Endothelial cell of umbilical vein (primary cell): Measurements from ENCODE around the gene PNPLA7. TPM values are rescaled to one million over a fixed set of nuclear protein-coding genes. Genes with fewer than 3 reads are reported as not detected.

ENCODE experiments used
- BruUV-seq: library from RNA; stranded (reverse); fragments of 400-500 nt; replicated peaks from 2 replicates; lab custom pipeline; 2021; lab: Mats Ljungman, UMichigan
- CTCF ChIA-PET: fragments of 300-600, 350-600 bp; sonication (Branson Sonifier 250); formaldehyde crosslinking; loops from one replicate; lab custom pipeline; 2021; ENCODE audit warnings: antibody characterized with exemption, inconsistent platforms; lab: Charles Lee
- POLR2A ChIA-PET: fragments of 300-600, 350-600 bp; sonication (Branson Sonifier 250); formaldehyde crosslinking; loops from one replicate; lab custom pipeline; 2021; ENCODE audit warnings: antibody characterized with exemption, inconsistent platforms; lab: Charles Lee
- DNase-seq: peaks from one replicate; pipeline ENCODE4 v3.0.0-alpha.2; 2011; ENCODE audit warnings: low read depth, low spot score
- FAIRE-seq: peaks from 2 replicates; lab custom pipeline; 2011; peaks lifted over from hg19 to GRCh38; lab: Jason Lieb, UNC
- H2AFZ ChIP-seq: 2 replicates; pipeline ENCODE4 v1.6.0; 2012; ENCODE audit warnings: low read depth, low read length, control low read depth, inconsistent platforms
- H3K27ac ChIP-seq: 2 replicates; pipeline ENCODE4 v1.5.1; 2011; ENCODE audit warnings: low read depth, mild to moderate bottlenecking, control low read depth, low read length, moderate library complexity; ENCODE audit not compliant: insufficient read depth
- H3K27me3 ChIP-seq, 2 experiments: 2 replicates each; pipeline versions ENCODE4 v1.6.0 to v1.6.1; 2011; ENCODE audit warnings: low read length in 2 of 2, mixed read lengths in 1 of 2; ENCODE audit not compliant: control insufficient read depth in 2 of 2, insufficient read depth in 2 of 2
- H3K36me3 ChIP-seq, 2 experiments: 2 replicates in 1 of 2; 3 replicates in 1 of 2; pipeline ENCODE4 v1.5.1; 2011; ENCODE audit warnings: low read length in 2 of 2, mild to moderate bottlenecking in 1 of 2, moderate library complexity in 1 of 2; ENCODE audit not compliant: control insufficient read depth in 2 of 2, insufficient read depth in 2 of 2; ENCODE audit errors: extremely low read depth in 1 of 2
- H3K4me1 ChIP-seq: 3 replicates; pipeline ENCODE4 v1.5.1; 2011; ENCODE audit warnings: mild to moderate bottlenecking, low read length; ENCODE audit not compliant: control insufficient read depth, insufficient read depth; ENCODE audit errors: extremely low read depth
- H3K4me2 ChIP-seq: 2 replicates; pipeline ENCODE4 v1.6.1; 2011; ENCODE audit warnings: low read length, control low read depth, mixed read lengths; ENCODE audit not compliant: insufficient read depth
- H3K4me3 ChIP-seq, 3 experiments: fragments of 200-600 bp in 1 of 3; sonication (generic), shearing (Covaris generic) in 1 of 3; replicated peaks in 1 of 3; 2 replicates each; pipeline ENCODE4 v1.5.1; 2011 to 2016; ENCODE audit warnings: control low read depth in 3 of 3, low read length in 3 of 3, mild to moderate bottlenecking in 2 of 3, inconsistent platforms in 1 of 3, low read depth in 1 of 3, moderate library complexity in 1 of 3; ENCODE audit not compliant: insufficient read depth in 1 of 3
- H3K79me2 ChIP-seq: 2 replicates; pipeline ENCODE4 v1.6.0; 2012; ENCODE audit warnings: low read length, inconsistent platforms; ENCODE audit not compliant: control insufficient read depth, insufficient read depth
- H3K9ac ChIP-seq: replicated peaks from 2 replicates; pipeline ENCODE3; 2011; ENCODE audit warnings: low read length, control low read depth; ENCODE audit not compliant: insufficient read depth; ENCODE audit errors: extremely low read depth
- H3K9me1 ChIP-seq: replicated peaks from 3 replicates; pipeline ENCODE4 v1.6.0; 2011; ENCODE audit warnings: mild to moderate bottlenecking, low read length; ENCODE audit not compliant: control insufficient read depth, insufficient read depth; ENCODE audit errors: extremely low read depth
- H3K9me3 ChIP-seq: replicated peaks from 2 replicates; pipeline ENCODE4 v1.5.1; 2012; ENCODE audit warnings: low read length, inconsistent platforms; ENCODE audit not compliant: control insufficient read depth, insufficient read depth
- H4K20me1 ChIP-seq: replicated peaks from 2 replicates; pipeline ENCODE3; 2011; ENCODE audit warnings: mild to moderate bottlenecking, low read length; ENCODE audit not compliant: control insufficient read depth, insufficient read depth; ENCODE audit errors: extremely low read depth
- EZH2 ChIP-seq: IDR thresholded peaks from 2 replicates; pipeline ENCODE4 v1.6.1; 2012; ENCODE audit warnings: borderline replicate concordance, low read depth, mild to moderate bottlenecking, moderate library complexity, low read length, inconsistent platforms; ENCODE audit not compliant: severe bottlenecking
- FOS ChIP-seq: IDR thresholded peaks from 2 replicates; pipeline ENCODE4 v1.6.1; 2011; ENCODE audit warnings: mild to moderate bottlenecking, low read length, moderate library complexity, borderline replicate concordance; ENCODE audit not compliant: insufficient read depth
- GATA2 ChIP-seq: IDR thresholded peaks from 2 replicates; pipeline ENCODE4 v1.7.0; 2011; ENCODE audit warnings: low read depth, mild to moderate bottlenecking, moderate library complexity, mixed read lengths, low read length; ENCODE audit not compliant: insufficient read length, insufficient read depth
- JUN ChIP-seq: IDR thresholded peaks from 2 replicates; pipeline ENCODE4 v1.6.1; 2011; ENCODE audit warnings: borderline replicate concordance, low read depth; ENCODE audit not compliant: insufficient read length, insufficient read depth
- MYC ChIP-seq: IDR thresholded peaks from one replicate; pipeline ENCODE4 v1.6.1; 2011; ENCODE audit warnings: mild to moderate bottlenecking, low read depth, low read length
- POLR2A ChIP-seq: IDR thresholded peaks from 2 replicates; pipeline ENCODE4 v1.6.1; 2012; ENCODE audit warnings: low read depth, mild to moderate bottlenecking, control low read depth, low read length
- POLR2AphosphoS5 ChIP-seq: IDR thresholded peaks from 2 replicates; pipeline ENCODE4 v1.6.1; 2012; ENCODE audit warnings: low read depth, mild to moderate bottlenecking, control low read depth, low read length, moderate library complexity; ENCODE audit not compliant: insufficient read depth
- dilution Hi-C: fragments of 300-500 bp; cut with MboI; formaldehyde crosslinking; loops from one replicate; pipeline ENCODE4 v1.15.0; 2019; ENCODE audit warnings: low sequenced_read_pairs; ENCODE audit not compliant: extremely low pct_ligation_motif_present
- intact Hi-C: fragments of 100-400 bp; cut with micrococcal nuclease; formaldehyde crosslinking; loops from one replicate; pipeline ENCODE4 v1.10.0; 2022
- polyA plus RNA-seq, 4 experiments: library from polyadenylated mRNA; depleted of rRNA in 3 of 4; stranded (reverse) in 3 of 4; unstranded in 1 of 4; fragments of >200 nt; gene quantifications; 2 replicates each; pipeline versions ENCODE4 v1.2.1 to v1.2.3, GENCODE V29; 2011 to 2012; ENCODE audit warnings: missing spikeins in 1 of 4
- total RNA-seq: library from RNA; stranded (reverse); gene quantifications from 2 replicates; pipeline ENCODE4 v1.2.3, GENCODE V29; 2021
- TF ChIP-seq, protein P1 (sequence below), 2 donors: IDR thresholded peaks; 1 replicate in 1 of 2; 2 replicates in 1 of 2; pipeline ENCODE4 v1.5.1; 2011; ENCODE audit warnings: low read length in 2 of 2, mild to moderate bottlenecking in 2 of 2, moderate library complexity in 2 of 2, control low read depth in 1 of 2, inconsistent platforms in 1 of 2, low read depth in 1 of 2; ENCODE audit not compliant: insufficient read depth in 1 of 2; ENCODE audit errors: extremely low read depth in 1 of 2
- TF ChIP-seq, protein P2 (sequence below): IDR thresholded peaks from 2 replicates; pipeline ENCODE4 v1.6.1; 2011; ENCODE audit not compliant: insufficient read depth, insufficient read length

Gene PNPLA7
- total and polyA plus RNA-seq, 2 donors (not counting 3 experiments of a cell fraction or from before 2014, with no cell fraction given), result 1.0 to 1.9 TPM

DNA sequence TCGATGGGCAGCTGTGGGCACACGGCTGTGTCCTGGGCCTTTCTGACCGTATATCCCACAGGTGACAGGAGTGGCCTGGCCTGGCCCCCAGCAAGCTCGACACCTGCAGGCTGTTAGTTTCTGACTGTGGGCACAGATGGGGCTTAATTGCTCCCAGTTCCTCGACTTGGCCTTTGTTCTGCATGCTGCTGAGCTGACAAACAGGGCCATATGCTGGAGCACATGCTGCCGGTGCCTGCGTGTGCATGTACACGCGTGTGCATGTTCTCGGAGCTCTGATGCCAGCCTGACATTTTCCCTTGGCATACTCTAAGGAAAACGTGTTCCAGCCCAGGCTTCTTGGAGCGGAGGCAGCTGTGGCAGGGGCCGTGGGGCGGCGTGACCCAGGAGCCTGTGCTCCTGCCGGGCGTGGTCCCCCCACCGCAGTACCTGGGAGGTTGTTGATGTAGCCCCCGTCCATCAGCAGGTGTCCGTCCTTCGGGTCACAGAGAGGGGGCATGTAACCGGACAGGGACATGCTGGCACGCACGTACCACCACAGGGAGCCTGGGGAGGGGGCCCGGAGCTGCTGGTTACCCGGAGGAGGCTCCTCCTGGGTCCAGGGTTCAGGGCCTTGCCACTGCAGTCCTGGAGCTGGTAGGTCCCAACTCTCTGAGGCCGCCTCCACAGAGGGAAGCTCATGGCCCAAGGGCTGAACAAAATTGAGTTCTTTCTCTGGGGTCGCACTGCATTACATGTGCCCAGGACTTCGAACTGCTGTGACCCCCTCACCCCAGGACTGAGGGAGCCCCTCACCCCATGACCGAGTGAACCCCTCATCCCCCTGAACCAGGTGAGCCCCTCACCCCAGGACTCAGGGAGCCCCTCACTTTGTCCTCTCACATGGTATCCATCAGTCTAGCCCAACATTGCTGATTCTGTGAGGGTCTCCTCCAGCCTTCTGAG is 86.9 kb downstream of the PNPLA7 start:
- Histone ChIP-seq H3K4me3 (no peak overlapping the region), H3K9me3 (no peaks in the 10 kb centered on the region), H3K79me2 (peaks cover 4% of the 10 kb centered on the region), H3K4me1 (peaks cover 4% of the 10 kb centered on the region), H2AFZ (no peak overlapping the region), H4K20me1 (no peaks in the 10 kb centered on the region), H3K9me1 (no peaks in the 10 kb centered on the region), H3K27me3 (no peaks in the 10 kb centered on the region), H3K36me3 (no peaks in the 10 kb centered on the region), H3K9ac (no peak overlapping the region), H3K27ac (no peak overlapping the region), H3K4me2 (no peak overlapping the region)
- DNase-seq (no peak), FAIRE-seq (no peak)
- TF ChIP-seq EZH2, result no peak
- TF ChIP-seq FOS, result no peak
- TF ChIP-seq JUN, result no peak
- BruUV-seq, result no TSS peak
- intact Hi-C loops, result no loop called here
- dilution Hi-C loops, result no loop called here
- POLR2A ChIA-PET, result no interaction called here
- CTCF ChIA-PET, result interaction anchor here (0.6 to 1.2 kb wide), 2 partner anchors 72 to 110 kb away, joined by 3 to 4 read pairs; no protein-coding TSS in a partner anchor

DNA sequence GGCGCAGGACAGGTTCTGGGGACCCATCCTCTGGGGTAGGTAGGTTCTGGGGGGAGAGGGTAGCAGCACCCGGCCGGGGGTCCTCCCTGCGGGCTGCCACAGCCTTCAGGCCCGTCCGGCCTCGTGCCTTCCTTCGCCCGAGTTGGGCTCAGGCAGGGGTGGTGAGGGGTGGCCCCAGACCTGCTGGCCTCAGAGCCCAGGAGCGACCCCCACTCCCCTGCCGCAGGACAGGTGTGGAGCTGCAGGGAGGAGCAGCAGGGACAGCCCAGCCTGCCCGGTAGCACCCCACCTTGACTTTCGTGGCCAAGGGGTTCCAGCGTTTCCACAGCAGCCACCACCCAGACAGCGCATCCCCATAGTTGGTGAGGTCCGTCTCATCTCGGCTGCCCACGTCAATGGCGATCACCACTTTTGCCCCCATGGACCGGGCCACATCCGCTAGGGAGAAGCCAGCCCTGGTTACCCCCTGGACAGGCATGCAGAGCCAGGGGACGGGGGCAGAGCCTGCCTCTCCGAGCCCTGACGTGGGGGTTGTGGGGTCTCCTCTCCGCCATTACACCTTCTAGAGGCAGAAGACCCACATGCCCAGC is 87.7 kb downstream of the PNPLA7 start:
- no peaks in the 10 kb centered on the region for H3K9me3 ChIP-seq
- CTCF ChIA-PET, result interaction anchor here (1.2 kb wide), 1 partner anchor 73 kb away, joined by 3 read pairs; no protein-coding TSS in a partner anchor
- no peaks in the 10 kb centered on the region for H4K20me1 ChIP-seq
- no peak overlapping the region for H3K4me2 ChIP-seq
- no peak overlapping the region for H3K9ac ChIP-seq
- no peak overlapping the region for H2AFZ ChIP-seq
- dilution Hi-C loops (no loop called here), intact Hi-C loops (no loop called here)
- no peak for FAIRE-seq
- H3K4me1 ChIP-seq, result peaks cover 4% of the 10 kb centered on the region
- H3K9me1 ChIP-seq, result no peaks in the 10 kb centered on the region
- POLR2A ChIA-PET, result no interaction called here
- DNase-seq, result no peak
- no peak overlapping the region for H3K27ac ChIP-seq
- peaks cover 6% of the 10 kb centered on the region for H3K79me2 ChIP-seq
- H3K4me3 ChIP-seq, result no peak overlapping the region
- no peaks in the 10 kb centered on the region for H3K36me3 ChIP-seq
- no peaks in the 10 kb centered on the region for H3K27me3 ChIP-seq
- TF ChIP-seq POLR2AphosphoS5 (no peak), GATA2 (no peak), MYC (no peak), FOS (no peak), EZH2 (no peak), POLR2A (no peak), JUN (no peak)
- TF ChIP-seq, protein P1, sequence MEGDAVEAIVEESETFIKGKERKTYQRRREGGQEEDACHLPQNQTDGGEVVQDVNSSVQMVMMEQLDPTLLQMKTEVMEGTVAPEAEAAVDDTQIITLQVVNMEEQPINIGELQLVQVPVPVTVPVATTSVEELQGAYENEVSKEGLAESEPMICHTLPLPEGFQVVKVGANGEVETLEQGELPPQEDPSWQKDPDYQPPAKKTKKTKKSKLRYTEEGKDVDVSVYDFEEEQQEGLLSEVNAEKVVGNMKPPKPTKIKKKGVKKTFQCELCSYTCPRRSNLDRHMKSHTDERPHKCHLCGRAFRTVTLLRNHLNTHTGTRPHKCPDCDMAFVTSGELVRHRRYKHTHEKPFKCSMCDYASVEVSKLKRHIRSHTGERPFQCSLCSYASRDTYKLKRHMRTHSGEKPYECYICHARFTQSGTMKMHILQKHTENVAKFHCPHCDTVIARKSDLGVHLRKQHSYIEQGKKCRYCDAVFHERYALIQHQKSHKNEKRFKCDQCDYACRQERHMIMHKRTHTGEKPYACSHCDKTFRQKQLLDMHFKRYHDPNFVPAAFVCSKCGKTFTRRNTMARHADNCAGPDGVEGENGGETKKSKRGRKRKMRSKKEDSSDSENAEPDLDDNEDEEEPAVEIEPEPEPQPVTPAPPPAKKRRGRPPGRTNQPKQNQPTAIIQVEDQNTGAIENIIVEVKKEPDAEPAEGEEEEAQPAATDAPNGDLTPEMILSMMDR (IDR thresholded peaks at IDR 0.05; ENCODE audit: extremely low read depth in 1 of 2, insufficient read depth in 1 of 2, low read depth in 1 of 2, low read length in 2 of 2), result no peak
- TF ChIP-seq, protein P2, sequence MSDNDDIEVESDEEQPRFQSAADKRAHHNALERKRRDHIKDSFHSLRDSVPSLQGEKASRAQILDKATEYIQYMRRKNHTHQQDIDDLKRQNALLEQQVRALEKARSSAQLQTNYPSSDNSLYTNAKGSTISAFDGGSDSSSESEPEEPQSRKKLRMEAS, result no peak
- BruUV-seq, result no TSS peak
